Uterus (tissue), 4 donors: ENCODE results near the gene PPIE. TPM values are rescaled to one million over a fixed set of nuclear protein-coding genes. Genes with fewer than 3 reads are reported as not detected.
A peak's percentile ranks its signal among the peaks of the same experiment; 100 is the strongest.

Source experiments
- DNase-seq, 2 donors: peaks; one replicate each; pipeline ENCODE4 v3.0.0-alpha.2; 2019 to 2020
- H3K27ac ChIP-seq, 2 donors: fragments of 200-600 bp; sonication (generic); 1 replicate in 1 of 2; 2 replicates in 1 of 2; pipeline ENCODE4 v1.5.1; 2016 to 2018
- H3K27me3 ChIP-seq, 2 donors: fragments of 200-600 bp; sonication (generic); one replicate each; pipeline ENCODE4 v1.5.1; 2018 to 2019; ENCODE audit warnings: control low read depth in 1 of 2
- H3K36me3 ChIP-seq, 2 donors: fragments of 200-600 bp; sonication (generic); one replicate each; pipeline ENCODE4 v1.5.1; 2019; ENCODE audit warnings: control low read depth in 1 of 2
- H3K4me1 ChIP-seq, 2 donors: fragments of 200-600 bp; sonication (generic); one replicate each; pipeline ENCODE4 v1.5.1; 2018 to 2019; ENCODE audit warnings: control low read depth in 1 of 2
- H3K4me3 ChIP-seq, 2 donors: fragments of 200-600 bp; sonication (generic); 1 replicate in 1 of 2; 2 replicates in 1 of 2; pipeline ENCODE4 v1.5.1; 2018 to 2019; ENCODE audit warnings: mild to moderate bottlenecking in 1 of 2
- H3K9me3 ChIP-seq, 2 donors: fragments of 200-600 bp; sonication (generic); one replicate each; pipeline ENCODE4 v1.5.1; 2019; ENCODE audit warnings: control low read depth in 1 of 2
- POLR2A ChIP-seq, 2 donors: fragments of 450-650 bp; IDR thresholded peaks; one replicate each; pipeline ENCODE4 v1.6.1; 2016; ENCODE audit warnings: antibody characterized with exemption in 2 of 2, mild to moderate bottlenecking in 1 of 2, moderate library complexity in 1 of 2
- intact Hi-C: fragments of 100-400 bp; cut with DNase I; formaldehyde crosslinking; loops from one replicate; pipeline ENCODE4 v1.15.1; 2023; ENCODE audit warnings: low total_unique reads
- total RNA-seq, 4 donors: library from RNA; depleted of rRNA in 3 of 4; stranded (reverse); fragments of >200 nt in 3 of 4; gene quantifications; one replicate each; pipeline versions ENCODE4 v1.1.0 to v1.2.4, GENCODE V29; 2014 to 2023
- TF ChIP-seq, protein P1 (sequence below), 4 experiments: fragments of 200-600 bp in 2 of 4; fragments of 450-650 bp in 2 of 4; sonication (generic) in 2 of 4; IDR thresholded peaks; one replicate each; pipeline ENCODE4 v1.5.1; 2016 to 2019; ENCODE audit warnings: antibody characterized with exemption in 4 of 4, mild to moderate bottlenecking in 2 of 4, moderate library complexity in 1 of 4
- donor health status: DM: yes; HTN: yes; CAD: no.

The PPIE gene
- total RNA-seq, 4 donors from 2014 or later: 20.0 to 51.5 (median 44.0) TPM

DNA sequence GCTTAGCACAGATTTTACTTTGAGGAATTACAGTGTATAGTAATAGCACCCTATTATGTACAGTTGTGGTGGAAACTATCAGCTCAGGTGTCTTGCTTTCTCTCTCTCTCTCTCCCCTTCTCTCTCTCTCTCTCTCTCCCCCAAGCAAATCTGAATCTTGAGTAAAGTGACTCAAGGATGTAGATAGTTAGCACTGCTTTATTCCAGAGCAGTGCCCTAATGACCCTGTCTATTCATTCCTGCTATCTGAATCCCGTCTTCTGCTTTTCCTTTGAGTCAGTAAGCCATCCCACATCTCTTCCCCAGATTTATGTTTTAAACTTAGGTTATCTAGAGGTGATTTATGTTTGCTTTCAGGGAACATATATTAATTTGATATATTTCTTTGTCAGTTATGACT is 42.2 kb upstream of the PPIE start:
- intact Hi-C loops: no loop called here
- Histone ChIP-seq H3K4me3 (no peak overlapping the region), H3K27me3 (peaks cover 8 to 13% of the 10 kb centered on the region in 2 donors), H3K9me3 (no peaks in the 10 kb centered on the region), H3K36me3 (no peaks in the 10 kb centered on the region), H3K27ac (no peak overlapping the region), H3K4me1 (peaks cover 0 to 13% of the 10 kb centered on the region in 2 donors)
- TF ChIP-seq POLR2A (IDR thresholded peaks at IDR 0.05): no peak
- TF ChIP-seq, protein P1, sequence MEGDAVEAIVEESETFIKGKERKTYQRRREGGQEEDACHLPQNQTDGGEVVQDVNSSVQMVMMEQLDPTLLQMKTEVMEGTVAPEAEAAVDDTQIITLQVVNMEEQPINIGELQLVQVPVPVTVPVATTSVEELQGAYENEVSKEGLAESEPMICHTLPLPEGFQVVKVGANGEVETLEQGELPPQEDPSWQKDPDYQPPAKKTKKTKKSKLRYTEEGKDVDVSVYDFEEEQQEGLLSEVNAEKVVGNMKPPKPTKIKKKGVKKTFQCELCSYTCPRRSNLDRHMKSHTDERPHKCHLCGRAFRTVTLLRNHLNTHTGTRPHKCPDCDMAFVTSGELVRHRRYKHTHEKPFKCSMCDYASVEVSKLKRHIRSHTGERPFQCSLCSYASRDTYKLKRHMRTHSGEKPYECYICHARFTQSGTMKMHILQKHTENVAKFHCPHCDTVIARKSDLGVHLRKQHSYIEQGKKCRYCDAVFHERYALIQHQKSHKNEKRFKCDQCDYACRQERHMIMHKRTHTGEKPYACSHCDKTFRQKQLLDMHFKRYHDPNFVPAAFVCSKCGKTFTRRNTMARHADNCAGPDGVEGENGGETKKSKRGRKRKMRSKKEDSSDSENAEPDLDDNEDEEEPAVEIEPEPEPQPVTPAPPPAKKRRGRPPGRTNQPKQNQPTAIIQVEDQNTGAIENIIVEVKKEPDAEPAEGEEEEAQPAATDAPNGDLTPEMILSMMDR (IDR thresholded peaks at IDR 0.05): no peak
- no peak for DNase-seq

DNA sequence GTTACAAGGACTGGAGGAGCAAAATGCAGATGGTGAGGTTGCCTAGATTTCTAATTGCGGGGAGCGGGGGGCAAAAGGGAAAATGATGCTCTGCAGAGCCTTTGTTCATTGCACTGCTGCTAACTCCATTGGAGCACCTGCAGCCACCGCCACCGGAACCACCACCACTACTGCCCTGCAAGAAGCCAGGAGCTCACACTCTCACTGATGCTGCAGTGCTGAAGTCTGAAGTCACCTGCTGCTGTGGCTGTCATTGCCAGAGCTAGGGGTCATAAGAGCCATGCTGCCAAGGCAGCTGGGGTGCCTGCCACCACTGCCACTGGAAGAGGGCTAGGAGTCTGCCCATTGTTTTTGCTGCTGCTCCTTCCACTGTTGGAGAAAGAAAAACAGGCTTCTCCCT is 40.1 kb upstream of the PPIE start:
- H3K36me3 ChIP-seq: no peaks in the 10 kb centered on the region
- H3K4me1 ChIP-seq: no peaks in the 10 kb centered on the region
- no peak overlapping the region for H3K4me3 ChIP-seq
- no peak overlapping the region for H3K27ac ChIP-seq
- no peaks in the 10 kb centered on the region for H3K9me3 ChIP-seq
- TF ChIP-seq, protein P1 (IDR thresholded peaks at IDR 0.05): no peak
- TF ChIP-seq POLR2A (IDR thresholded peaks at IDR 0.05): no peak
- DNase-seq: no peak
- intact Hi-C loops: no loop called here
- H3K27me3 ChIP-seq: no peaks in the 10 kb centered on the region

DNA sequence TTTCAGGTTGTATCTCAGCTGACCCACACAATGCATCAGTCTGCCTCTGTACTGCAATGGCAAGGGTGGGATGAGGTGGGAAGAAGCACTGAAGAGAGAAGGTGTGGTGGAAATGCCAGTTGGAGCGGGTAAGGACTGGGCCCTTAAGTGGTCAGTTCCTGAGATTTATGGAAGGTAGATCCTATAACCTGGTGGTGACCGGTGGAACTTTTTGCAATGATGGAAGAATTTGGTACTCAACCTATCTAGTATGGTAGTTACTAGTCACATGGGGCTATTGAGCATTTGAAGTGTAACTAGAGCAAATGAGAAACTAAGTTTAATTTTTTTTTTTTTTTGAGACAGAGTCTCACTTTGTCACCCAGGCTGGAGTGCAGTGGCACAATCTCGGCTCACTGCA is 39.3 kb upstream of the PPIE start:
- Histone ChIP-seq H3K4me3 (no peak overlapping the region), H3K27me3 (no peaks in the 10 kb centered on the region), H3K9me3 (no peaks in the 10 kb centered on the region), H3K36me3 (no peaks in the 10 kb centered on the region), H3K27ac (no peak overlapping the region), H3K4me1 (no peaks in the 10 kb centered on the region)
- intact Hi-C loops: no loop called here
- no peak for TF ChIP-seq POLR2A (IDR thresholded peaks at IDR 0.05)
- TF ChIP-seq, protein P1 (IDR thresholded peaks at IDR 0.05): no peak
- DNase-seq: no peak

DNA sequence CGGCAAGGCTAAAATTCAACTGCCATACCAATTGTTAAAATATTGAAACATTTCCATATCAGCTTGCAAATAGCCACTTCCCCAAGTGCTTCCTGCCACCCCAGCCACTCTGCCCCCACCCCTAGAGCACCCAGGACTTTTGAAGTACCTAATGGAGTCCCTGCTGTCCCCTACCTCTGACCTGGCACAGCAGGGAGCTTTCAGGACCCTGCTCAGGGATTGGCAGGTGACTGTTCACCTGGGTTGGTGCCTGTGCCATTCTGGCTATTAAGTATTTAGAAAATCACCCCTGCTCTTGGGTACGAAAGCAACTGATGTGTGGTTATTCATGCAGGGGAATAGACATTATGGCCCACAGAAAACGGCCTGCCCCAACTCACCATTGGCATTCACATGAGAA is 38.3 kb upstream of the PPIE start:
- no peak for DNase-seq
- Histone ChIP-seq H3K4me3 (no peak overlapping the region), H3K36me3 (no peaks in the 10 kb centered on the region), H3K27ac (no peak overlapping the region), H3K9me3 (no peaks in the 10 kb centered on the region), H3K27me3 (no peaks in the 10 kb centered on the region), H3K4me1 (no peaks in the 10 kb centered on the region)
- intact Hi-C loops: no loop called here
- TF ChIP-seq POLR2A (IDR thresholded peaks at IDR 0.05): no peak
- TF ChIP-seq, protein P1 (IDR thresholded peaks at IDR 0.05): no peak

DNA sequence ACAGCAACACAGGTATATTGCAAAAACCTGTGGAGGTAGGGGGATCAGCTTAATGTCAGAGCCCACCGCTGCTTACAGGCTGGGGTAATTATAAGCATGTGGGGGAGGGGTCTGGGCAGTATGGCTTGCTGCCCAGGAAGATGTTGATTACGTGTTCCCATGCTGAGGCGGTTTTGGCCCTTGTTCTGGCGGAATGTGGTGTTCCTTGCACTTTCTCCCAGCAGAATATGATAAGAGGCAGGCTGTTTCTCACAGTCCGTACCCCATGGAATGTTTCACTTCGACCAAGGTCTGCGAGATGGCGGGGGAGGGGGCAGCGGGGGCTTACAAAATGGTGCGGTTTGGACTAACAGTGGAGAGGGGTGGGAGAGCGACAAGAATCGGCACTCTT is 37.6 kb upstream of the PPIE start:
- peak overlapping the region in 1 of 2 donors; percentile 21 for H3K4me3 ChIP-seq
- intact Hi-C loops: no loop called here
- TF ChIP-seq, protein P1 (IDR thresholded peaks at IDR 0.05): no peak
- TF ChIP-seq POLR2A (IDR thresholded peaks at IDR 0.05): no peak

More for the DNA sequence above, 37.6 kb upstream of the PPIE start:
- DNase-seq: peak in 1 of 2 donors; percentile 21
- Histone ChIP-seq H3K27me3 (no peaks in the 10 kb centered on the region), H3K27ac (no peak overlapping the region), H3K9me3 (no peaks in the 10 kb centered on the region), H3K4me1 (no peaks in the 10 kb centered on the region), H3K36me3 (no peaks in the 10 kb centered on the region)
